GM12872 (cell line): ENCODE data around the gene OR2H1.

Source experiments
- TF ChIP-seq, protein P1 (sequence below): IDR thresholded peaks from 3 replicates; pipeline ENCODE4 v1.5.1; 2011; ENCODE audit warnings: low read depth, mild to moderate bottlenecking, low read length, moderate library complexity; ENCODE audit not compliant: insufficient read depth

Gene OR2H1

DNA sequence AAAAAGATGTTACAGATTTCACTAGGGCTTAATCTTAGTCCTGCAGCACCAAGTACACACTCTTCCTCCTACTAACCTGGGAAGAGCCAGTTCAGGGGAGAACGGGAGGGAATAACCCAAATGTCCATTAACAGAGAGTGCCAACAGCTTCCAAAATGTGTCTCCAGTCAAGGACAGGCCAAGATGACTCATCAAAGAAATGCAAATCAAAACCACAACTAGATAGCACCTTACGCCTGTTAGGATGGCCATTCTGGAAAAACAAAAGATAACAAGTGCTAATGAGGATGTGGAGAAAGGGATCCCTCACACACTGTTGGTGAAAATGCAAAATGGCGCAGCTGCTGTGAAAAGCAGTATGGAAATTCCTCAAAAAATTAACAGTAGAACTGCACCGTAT is 34.6 kb downstream of the OR2H1 start:
- TF ChIP-seq, protein P1, sequence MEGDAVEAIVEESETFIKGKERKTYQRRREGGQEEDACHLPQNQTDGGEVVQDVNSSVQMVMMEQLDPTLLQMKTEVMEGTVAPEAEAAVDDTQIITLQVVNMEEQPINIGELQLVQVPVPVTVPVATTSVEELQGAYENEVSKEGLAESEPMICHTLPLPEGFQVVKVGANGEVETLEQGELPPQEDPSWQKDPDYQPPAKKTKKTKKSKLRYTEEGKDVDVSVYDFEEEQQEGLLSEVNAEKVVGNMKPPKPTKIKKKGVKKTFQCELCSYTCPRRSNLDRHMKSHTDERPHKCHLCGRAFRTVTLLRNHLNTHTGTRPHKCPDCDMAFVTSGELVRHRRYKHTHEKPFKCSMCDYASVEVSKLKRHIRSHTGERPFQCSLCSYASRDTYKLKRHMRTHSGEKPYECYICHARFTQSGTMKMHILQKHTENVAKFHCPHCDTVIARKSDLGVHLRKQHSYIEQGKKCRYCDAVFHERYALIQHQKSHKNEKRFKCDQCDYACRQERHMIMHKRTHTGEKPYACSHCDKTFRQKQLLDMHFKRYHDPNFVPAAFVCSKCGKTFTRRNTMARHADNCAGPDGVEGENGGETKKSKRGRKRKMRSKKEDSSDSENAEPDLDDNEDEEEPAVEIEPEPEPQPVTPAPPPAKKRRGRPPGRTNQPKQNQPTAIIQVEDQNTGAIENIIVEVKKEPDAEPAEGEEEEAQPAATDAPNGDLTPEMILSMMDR, result no peak

DNA sequence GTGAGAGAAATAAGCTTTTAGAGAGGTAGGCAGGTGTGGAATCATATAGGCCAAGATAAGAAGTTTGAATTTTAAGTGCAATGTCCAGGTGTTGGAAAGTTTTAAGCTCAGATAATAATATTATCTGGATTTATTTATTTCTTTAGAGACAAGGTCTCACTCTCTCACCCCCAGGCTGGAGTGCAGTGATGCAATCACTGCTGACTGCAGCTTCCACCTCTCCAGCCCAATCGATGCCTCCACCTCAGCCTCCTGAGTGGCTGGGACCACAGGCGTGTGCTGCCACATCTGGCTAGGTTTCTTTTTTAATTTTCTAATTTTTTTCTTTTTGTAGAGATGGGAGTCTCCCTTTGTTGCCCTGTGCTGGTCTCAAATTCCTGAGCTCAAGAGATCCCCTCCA is 36.3 kb downstream of the OR2H1 start:
- TF ChIP-seq, protein P1, result no peak

DNA sequence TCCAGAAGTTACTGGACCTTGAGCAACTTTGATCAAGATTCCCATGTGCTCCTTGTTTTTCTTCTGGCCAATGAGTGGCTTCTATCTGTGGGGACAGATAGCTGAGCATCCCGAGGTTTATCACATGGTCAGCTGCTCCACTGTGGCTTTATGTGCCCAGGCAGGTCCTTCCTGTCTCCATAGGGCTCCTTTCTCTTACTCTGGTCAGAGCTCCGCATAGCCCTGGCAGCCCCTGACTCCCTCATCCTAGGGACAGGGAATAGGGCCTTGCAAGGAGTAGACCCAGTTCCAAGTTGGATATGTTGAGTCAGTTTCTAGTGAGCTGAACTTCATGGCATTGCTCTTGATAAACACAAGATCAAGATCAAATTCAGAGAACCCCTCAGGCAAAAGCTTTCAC is 37.2 kb downstream of the OR2H1 start:
- TF ChIP-seq, protein P1, result no peak

DNA sequence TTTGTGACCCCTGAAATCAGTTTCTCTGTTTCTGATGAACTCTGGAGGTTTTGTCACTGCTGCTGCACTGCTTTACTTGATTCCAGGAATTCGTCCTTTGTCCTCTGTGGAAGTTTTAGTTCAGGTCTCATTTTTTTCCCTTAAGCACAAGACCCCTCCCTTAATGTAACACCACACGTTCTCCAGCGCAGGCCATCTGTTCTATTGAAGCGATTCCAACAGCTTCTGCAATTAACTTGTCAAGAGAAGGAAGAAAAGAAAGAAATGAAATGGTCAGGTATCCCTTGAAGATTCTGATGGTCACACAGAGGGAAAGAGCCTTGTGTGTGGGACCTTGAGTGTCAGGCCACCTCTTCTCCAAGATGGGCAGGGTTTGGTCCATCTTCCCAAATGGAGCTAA is 38.6 kb downstream of the OR2H1 start:
- TF ChIP-seq, protein P1, result no peak

DNA sequence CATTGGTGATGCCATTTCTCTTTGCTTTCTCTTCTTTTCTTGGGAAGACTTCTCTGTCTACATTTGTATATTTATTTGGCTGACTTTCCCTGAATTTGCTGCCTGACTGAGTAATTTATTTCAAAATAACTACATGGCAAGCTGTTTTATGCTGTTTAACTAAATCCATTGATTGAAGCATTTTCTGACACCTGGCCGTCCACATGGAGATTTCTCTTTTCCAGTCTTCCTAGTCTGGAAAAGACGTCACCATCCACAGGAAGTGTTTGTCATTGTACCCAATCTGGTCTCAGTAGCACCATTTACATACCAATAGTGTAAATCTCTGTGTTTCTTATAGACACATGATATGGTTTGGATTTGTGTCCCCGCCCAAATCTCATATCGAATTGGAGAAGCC is 40.0 kb downstream of the OR2H1 start:
- TF ChIP-seq, protein P1, result no peak

DNA sequence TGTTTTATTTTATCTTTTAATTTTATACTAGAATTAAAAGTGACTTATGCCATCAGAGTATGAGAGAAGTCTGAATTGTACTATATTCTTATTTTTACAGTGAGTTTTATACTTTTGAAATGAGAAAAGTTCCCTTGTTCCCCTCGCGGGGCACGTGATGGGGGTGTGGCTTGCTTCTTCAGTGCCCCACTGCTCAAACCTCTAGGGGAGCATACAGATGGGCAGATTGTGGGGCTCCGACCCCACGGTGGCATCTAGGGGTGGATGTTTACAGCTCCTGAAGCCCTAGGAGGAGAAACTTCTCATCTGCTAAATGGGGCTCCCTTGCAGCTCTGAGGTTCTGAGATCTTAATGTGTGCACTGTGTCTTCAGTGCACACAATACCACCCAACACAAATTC is 42.7 kb downstream of the OR2H1 start:
- TF ChIP-seq, protein P1, result no peak

DNA sequence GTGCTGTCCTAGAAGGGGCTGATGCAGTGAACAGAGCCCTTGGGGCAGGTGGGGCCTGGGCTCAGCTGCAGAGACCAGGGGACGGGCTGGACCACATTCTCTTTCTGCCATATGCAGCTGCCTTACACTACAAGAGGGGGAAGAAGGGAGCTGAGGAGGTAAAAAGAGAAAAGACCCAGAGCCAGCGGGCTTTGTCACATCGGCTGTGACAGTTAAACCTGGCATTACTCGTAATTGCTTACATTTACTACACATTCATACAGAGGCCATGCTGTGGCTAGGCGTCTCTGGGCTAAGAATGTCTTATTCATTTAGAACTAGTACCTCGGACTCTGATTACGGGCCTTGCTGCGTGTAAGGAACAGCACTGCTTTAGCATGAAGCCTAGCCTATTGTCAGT is 43.6 kb downstream of the OR2H1 start:
- TF ChIP-seq, protein P1, result no peak

DNA sequence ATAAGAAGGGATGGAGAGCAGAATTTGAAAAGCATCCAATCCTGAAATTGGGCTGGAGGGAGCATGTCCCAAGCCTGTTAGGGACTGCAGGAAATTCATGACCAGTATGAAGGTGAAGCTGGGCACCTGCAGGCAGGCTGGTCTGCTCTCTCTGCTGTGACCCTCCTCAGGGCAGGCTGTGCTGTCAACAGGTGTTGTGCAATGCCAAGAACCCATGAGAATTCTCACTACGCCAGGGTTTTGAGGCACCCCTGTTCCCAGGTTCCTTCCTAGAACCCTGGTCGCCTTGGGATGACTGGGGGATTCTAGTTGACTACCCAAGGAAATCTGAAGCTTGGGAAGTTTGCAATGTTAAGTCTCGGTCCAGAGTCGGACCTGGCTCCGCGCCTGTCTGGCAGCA is 44.2 kb downstream of the OR2H1 start:
- TF ChIP-seq, protein P1, result no peak
